ENCODE measurements around the gene NRP2.

- TF ChIP-seq CTCF (CRISPR knock-in tag; IDR thresholded peaks at IDR 0.05) (no peak), ZFP1 (CRISPR knock-in tag; IDR thresholded peaks at IDR 0.05) (no peak), TOPORS (CRISPR knock-in tag; IDR thresholded peaks at IDR 0.05) (no peak), AKAP8 (CRISPR knock-in tag; IDR thresholded peaks at IDR 0.05) (no peak), RORA (CRISPR knock-in tag; IDR thresholded peaks at IDR 0.05) (no peak), KLF13 (CRISPR knock-in tag; IDR thresholded peaks at IDR 0.05) (no peak), ZNF644 (CRISPR knock-in tag; IDR thresholded peaks at IDR 0.05; ENCODE audit: low read depth) (no peak), EZH2 (conservative IDR thresholded peaks at IDR 0.05; ENCODE audit: low read depth, low read length) (no peak), ZNF33A (CRISPR knock-in tag; IDR thresholded peaks at IDR 0.05; ENCODE audit: borderline replicate concordance) (no peak), NR2F2 (IDR thresholded peaks at IDR 0.05; ENCODE audit: borderline replicate concordance, low read depth) (no peak), ZNF414 (CRISPR knock-in tag; IDR thresholded peaks at IDR 0.05) (no peak), RAD21 (CRISPR knock-in tag; IDR thresholded peaks at IDR 0.05) (no peak)
- TF ChIP-seq, protein P1, sequence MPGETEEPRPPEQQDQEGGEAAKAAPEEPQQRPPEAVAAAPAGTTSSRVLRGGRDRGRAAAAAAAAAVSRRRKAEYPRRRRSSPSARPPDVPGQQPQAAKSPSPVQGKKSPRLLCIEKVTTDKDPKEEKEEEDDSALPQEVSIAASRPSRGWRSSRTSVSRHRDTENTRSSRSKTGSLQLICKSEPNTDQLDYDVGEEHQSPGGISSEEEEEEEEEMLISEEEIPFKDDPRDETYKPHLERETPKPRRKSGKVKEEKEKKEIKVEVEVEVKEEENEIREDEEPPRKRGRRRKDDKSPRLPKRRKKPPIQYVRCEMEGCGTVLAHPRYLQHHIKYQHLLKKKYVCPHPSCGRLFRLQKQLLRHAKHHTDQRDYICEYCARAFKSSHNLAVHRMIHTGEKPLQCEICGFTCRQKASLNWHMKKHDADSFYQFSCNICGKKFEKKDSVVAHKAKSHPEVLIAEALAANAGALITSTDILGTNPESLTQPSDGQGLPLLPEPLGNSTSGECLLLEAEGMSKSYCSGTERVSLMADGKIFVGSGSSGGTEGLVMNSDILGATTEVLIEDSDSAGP (CRISPR knock-in tag; IDR thresholded peaks at IDR 0.05; ENCODE audit: borderline replicate concordance), result no peak
Measured at GRCh38 chr2:205734436-205735037, 52.2 kb downstream of the NRP2 start.
